ENCODE data around the gene CHL1. TPM values are rescaled to one million over a fixed set of nuclear protein-coding genes. Genes with fewer than 3 reads are reported as not detected.

Gene CHL1
- total RNA-seq, 3 donors from 2014 or later: 0.25 TPM; not detected in 2

DNA sequence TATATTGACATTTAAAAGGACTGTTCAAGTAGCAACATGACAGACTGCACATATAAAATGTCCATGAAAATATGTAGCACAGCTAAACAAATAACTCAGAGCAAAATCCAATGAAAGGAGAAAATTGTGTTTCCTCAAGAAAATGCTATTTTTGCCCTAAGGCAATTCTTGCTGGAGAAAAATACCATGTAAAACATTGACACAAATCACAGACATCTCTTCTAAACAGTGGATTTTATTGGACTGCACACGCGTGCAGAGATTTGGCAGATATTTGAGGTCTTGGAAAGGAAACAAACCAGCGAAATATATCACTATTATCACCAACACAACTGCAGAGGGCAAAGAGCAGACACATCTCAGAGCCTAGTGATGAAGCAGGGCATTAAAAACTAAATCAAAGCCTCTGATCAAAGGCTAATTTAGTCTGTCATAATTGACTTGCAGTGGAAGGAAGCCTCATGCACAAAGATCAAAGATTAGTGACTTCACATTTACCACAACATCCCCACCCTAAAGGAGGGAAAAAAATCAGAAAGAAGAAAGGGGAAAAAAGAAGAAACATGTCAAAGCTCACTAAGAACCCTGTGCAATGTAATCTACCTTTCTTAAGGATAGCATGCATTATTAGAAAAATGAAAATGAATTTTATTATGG, 52.4 kb downstream of the CHL1 start:
- H3K36me3 Mint-ChIP-seq (ENCODE audit: insufficient read depth): no peaks in the 10 kb centered on the region
- no peaks in the 10 kb centered on the region for H3K4me1 Mint-ChIP-seq (ENCODE audit: low read depth)
- DNase-seq (no peak), ATAC-seq (no peak)
- H3K9me3 Mint-ChIP-seq: peaks cover 1% of the 10 kb centered on the region
- no peak overlapping the region for H3K4me3 Mint-ChIP-seq
- H3K27me3 Mint-ChIP-seq (ENCODE audit: low read depth): no peaks in the 10 kb centered on the region

DNA sequence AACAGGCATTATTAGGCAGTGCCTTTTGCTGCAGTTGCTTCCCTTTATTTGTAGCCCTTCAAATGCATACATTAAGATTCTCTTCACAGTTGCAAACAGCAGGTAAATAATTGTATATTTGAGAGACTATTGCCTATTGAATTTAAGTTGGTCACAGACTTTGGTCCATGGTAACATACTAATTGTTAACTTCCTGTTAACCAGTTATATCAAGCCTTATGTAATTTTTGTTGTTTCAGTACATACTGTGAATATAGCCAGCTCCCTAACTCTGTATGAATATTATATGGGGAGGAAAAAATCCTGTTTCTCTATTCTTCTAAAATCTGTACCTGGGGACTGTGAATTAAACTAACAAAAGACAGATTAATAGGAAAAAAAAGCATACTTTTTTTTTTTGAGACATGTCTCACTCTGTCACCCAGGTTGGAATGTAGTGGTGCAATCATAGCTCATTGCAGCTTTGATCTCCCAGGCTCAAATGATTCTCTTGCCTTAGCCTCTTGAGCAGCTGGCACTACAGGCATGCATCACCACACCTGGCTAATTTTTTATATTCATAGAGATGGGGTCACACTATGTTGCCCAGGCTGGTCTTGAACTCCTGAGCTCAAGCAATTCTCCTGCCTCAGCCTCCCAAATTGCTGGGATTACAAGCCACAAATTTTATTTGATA, 53.2 kb downstream of the CHL1 start:
- H3K9me3 Mint-ChIP-seq: no peaks in the 10 kb centered on the region
- no peaks in the 10 kb centered on the region for H3K4me1 Mint-ChIP-seq (ENCODE audit: low read depth)
- H3K36me3 Mint-ChIP-seq (ENCODE audit: insufficient read depth): no peaks in the 10 kb centered on the region
- no peak for DNase-seq
- ATAC-seq: no peak
- H3K4me3 Mint-ChIP-seq: no peak overlapping the region
- H3K27me3 Mint-ChIP-seq (ENCODE audit: low read depth): no peaks in the 10 kb centered on the region

DNA sequence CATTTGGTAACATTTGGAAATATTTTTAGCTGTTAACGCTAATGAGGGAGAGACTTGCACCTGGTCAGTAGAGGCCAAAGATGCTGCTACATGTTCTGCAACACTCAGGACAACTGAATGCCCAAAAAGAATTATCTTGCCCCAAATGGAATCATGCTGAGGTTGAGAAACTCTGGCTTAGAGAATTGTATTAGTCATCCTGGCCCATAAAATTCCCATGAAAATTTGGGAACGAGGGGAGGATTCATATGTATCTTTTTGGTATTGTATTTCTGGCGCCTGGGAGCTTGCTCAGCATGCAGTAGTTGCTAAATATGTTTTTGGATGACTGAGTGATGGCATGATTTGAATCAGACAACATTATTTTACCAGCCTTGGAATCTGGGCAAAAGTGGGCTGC, 59.9 kb downstream of the CHL1 start:
- ATAC-seq (no peak), DNase-seq (no peak)
- no peaks in the 10 kb centered on the region for H3K36me3 Mint-ChIP-seq (ENCODE audit: insufficient read depth)
- H3K9me3 Mint-ChIP-seq: peaks cover 3% of the 10 kb centered on the region
- H3K27me3 Mint-ChIP-seq (ENCODE audit: low read depth): no peaks in the 10 kb centered on the region
- H3K4me3 Mint-ChIP-seq: no peak overlapping the region
- no peaks in the 10 kb centered on the region for H3K4me1 Mint-ChIP-seq (ENCODE audit: low read depth)

DNA sequence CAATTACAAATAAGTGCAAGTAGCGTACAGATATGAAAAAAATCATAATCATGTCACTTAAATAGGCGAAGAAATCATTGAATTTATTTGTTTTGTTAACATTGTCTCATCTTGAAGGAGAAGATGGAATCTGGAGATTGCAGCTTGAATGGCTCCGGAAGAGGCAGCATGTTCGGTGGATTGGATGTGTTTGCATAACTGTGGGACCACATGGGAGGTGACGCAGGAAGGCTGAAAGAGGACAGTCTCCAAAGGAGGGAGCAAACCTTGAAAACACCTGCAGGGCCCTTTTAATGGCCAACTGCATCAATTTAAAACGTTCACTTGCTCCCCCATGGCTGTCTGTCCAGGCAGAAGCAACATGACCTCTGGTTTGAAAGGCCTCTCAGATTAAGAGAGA, 61.3 kb downstream of the CHL1 start:
- H3K36me3 Mint-ChIP-seq (ENCODE audit: insufficient read depth): no peaks in the 10 kb centered on the region

DNA sequence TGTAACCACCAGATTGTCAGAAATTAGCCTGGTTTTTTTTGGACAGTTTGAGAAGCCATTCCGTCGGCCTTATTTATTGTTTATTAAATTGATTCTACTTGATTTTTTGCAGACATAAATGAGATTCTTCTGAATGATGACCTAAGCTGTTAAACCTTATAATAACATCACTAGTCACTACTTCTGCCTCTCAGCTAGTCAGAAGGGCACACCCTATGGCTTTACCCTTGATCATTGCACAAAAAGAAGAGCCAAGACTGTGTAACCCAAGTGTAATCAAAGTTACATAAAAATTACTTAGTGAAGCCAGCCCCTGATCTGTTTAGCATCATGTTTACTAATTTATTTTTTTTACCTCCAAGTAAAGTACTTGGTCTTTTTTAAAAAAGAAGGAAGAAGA, 64.3 kb downstream of the CHL1 start:
- H3K36me3 Mint-ChIP-seq (ENCODE audit: insufficient read depth): no peaks in the 10 kb centered on the region
- ATAC-seq (no peak), DNase-seq (no peak)
- H3K4me3 Mint-ChIP-seq: no peak overlapping the region
- H3K27me3 Mint-ChIP-seq (ENCODE audit: low read depth): peaks cover 3% of the 10 kb centered on the region
- H3K9me3 Mint-ChIP-seq: peaks cover 3% of the 10 kb centered on the region
- no peaks in the 10 kb centered on the region for H3K4me1 Mint-ChIP-seq (ENCODE audit: low read depth)

More for the DNA sequence above, 61.3 kb downstream of the CHL1 start:
- ATAC-seq (no peak), DNase-seq (no peak)
- peaks cover 3% of the 10 kb centered on the region for H3K9me3 Mint-ChIP-seq
- H3K27me3 Mint-ChIP-seq (ENCODE audit: low read depth): no peaks in the 10 kb centered on the region
- no peaks in the 10 kb centered on the region for H3K4me1 Mint-ChIP-seq (ENCODE audit: low read depth)
- H3K4me3 Mint-ChIP-seq: no peak overlapping the region

DNA sequence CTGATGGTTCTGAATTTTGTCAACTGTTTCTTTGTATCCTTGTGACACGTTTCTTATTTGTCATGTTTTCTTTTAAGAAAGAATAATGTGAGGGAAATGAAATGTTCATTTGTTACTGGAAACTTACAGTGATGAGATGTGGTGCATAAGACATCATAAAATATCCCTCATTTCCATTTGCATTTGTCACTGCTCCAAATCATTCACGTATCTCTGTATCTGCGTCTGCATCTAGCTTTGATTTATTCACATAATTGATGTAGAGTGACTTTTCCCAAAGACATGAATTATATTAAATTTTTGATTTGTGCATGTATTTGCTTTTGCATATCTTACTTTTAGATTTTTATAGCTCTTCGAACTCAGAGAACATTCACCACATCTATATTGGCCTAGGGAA, 66.8 kb downstream of the CHL1 start:
- Mint-ChIP-seq H3K4me1 (ENCODE audit: low read depth) (no peaks in the 10 kb centered on the region), H3K4me3 (no peak overlapping the region), H3K36me3 (ENCODE audit: insufficient read depth) (no peaks in the 10 kb centered on the region), H3K9me3 (no peaks in the 10 kb centered on the region), H3K27me3 (ENCODE audit: low read depth) (peaks cover 3% of the 10 kb centered on the region)
- DNase-seq (no peak), ATAC-seq (no peak)

DNA sequence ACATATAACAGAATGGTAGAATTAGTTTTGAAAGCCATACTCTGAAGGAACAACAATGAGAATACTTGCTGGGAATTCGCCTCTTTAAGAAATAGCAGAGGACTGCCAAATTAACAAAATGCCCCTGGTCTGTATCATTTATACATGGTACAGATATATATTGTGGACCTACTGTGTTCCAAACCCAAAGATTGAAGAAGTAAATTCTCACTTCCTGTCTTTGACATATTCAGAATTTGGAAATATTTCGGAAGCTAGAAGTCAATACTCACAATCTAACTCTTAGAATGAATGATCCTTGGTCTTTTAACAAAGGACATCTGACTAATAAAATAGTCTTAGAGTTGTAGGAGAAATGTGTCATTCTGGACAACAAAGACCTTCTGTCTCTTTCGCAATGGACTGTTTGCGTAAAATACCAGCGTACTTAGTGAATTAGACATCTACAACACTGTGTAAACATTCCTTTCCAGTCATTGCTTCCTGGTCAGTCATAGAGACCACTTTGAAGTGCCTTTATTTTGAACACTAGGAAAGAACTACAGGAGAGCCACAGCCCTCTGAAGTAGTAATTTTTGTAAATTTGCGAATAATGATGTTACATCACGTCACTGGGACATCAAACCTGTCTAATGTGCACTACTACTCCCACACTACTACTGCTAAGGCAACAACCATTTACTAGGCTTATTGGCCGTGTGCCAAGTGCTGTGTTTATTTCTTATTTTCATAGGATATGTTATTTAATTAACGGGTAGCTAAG, 68.0 kb downstream of the CHL1 start:
- no peaks in the 10 kb centered on the region for H3K36me3 Mint-ChIP-seq (ENCODE audit: insufficient read depth)
- no peaks in the 10 kb centered on the region for H3K4me1 Mint-ChIP-seq (ENCODE audit: low read depth)
- ATAC-seq (no peak), DNase-seq (no peak)
- H3K27me3 Mint-ChIP-seq (ENCODE audit: low read depth): peaks cover 3% of the 10 kb centered on the region
- no peaks in the 10 kb centered on the region for H3K9me3 Mint-ChIP-seq
- no peak overlapping the region for H3K4me3 Mint-ChIP-seq

DNA sequence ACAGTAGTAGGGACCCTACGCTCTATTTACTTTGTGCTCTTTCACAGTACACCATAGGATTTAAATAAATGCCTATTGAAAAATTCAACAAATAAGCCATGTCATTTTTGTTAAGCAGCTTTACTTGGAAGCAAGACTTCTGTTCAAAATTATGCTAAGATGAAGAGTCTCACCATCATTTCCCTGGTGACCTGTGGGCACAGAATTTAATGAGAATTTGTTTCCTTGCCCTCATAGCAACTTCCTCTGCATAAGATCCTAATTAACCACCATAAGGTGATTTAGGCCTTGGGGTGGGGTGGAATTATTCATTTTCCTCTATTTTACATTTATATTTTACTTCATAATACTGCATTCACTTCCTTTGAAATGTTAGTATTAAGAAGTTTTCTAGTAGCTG, 70.5 kb downstream of the CHL1 start:
- no peak for ATAC-seq
- H3K27me3 Mint-ChIP-seq (ENCODE audit: low read depth): peaks cover 3% of the 10 kb centered on the region
- DNase-seq: no peak
- H3K4me3 Mint-ChIP-seq: no peak overlapping the region
- H3K4me1 Mint-ChIP-seq (ENCODE audit: low read depth): peaks cover 5% of the 10 kb centered on the region
- H3K9me3 Mint-ChIP-seq: no peaks in the 10 kb centered on the region
- no peaks in the 10 kb centered on the region for H3K36me3 Mint-ChIP-seq (ENCODE audit: insufficient read depth)

DNA sequence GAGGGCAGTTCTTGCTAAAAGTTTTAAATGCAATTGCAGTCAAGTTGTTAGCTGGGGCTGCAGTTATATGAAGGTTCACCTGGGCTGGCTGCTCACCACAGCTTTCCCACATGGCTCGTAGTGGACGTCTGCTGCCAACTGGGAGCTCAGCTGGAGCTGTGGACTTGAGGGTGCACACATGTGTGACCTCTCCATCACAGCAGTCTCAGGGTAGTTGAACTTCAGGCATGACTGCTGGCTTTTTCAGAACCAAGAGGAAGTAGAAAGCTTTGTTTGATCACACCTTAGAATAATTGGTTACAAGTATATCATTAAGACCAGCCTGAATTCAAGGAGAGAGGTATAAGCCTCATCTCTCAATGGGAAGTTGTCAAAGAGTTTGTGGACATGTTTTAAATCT, 74.1 kb downstream of the CHL1 start:
- Mint-ChIP-seq H3K9me3 (peaks cover 11% of the 10 kb centered on the region), H3K36me3 (ENCODE audit: insufficient read depth) (no peaks in the 10 kb centered on the region), H3K4me3 (no peak overlapping the region), H3K27me3 (ENCODE audit: low read depth) (no peaks in the 10 kb centered on the region), H3K4me1 (ENCODE audit: low read depth) (peaks cover 5% of the 10 kb centered on the region)
- ATAC-seq: no peak
- DNase-seq: no peak

DNA sequence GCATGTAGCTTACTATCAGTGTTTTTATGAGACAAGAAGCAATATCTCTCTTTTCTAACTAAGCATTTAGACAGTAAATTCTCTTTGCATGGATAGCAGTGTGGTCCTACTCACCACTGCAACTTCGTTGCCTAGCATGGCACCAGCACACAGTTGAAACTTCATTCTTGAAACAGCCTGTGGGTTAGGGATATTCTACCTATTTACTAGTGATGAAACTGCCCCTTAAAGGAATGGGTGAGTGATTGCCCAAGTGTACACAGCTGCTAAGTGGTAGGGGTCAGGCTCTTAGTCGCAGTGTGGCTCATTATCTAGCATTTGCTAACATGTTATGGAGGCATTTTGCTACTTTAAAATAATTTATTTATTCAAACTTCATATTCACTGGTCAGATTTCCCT, 78.4 kb downstream of the CHL1 start:
- H3K9me3 Mint-ChIP-seq: peaks cover 11% of the 10 kb centered on the region
- H3K27me3 Mint-ChIP-seq (ENCODE audit: low read depth): no peaks in the 10 kb centered on the region
- ATAC-seq: no peak
- H3K4me3 Mint-ChIP-seq: no peak overlapping the region
- DNase-seq: no peak
- peaks cover 6% of the 10 kb centered on the region for H3K4me1 Mint-ChIP-seq (ENCODE audit: low read depth)
- H3K36me3 Mint-ChIP-seq (ENCODE audit: insufficient read depth): no peaks in the 10 kb centered on the region

DNA sequence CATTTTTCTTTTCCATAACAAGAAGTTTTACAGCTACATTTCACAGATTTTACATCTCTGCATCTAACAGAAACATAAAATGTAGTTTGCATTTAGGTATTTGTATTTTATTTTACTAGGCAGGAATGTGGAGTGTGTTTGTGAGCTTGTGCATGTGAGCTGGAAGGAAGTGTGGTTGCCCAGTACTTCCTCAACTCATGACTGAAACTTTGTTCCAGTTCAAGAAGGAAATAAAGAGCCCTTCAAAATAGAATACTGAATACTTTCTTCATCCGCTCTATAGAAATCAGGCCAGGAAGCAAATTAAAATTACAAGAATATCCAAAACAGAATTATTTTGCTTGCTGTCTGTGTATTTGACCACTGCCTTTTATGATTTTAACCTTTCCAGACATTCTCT, 81.3 kb downstream of the CHL1 start:
- Mint-ChIP-seq H3K36me3 (ENCODE audit: insufficient read depth) (no peaks in the 10 kb centered on the region), H3K4me3 (no peak overlapping the region), H3K27me3 (ENCODE audit: low read depth) (no peaks in the 10 kb centered on the region), H3K4me1 (ENCODE audit: low read depth) (peaks cover 1% of the 10 kb centered on the region), H3K9me3 (peaks cover 10% of the 10 kb centered on the region)
- ATAC-seq: no peak
- DNase-seq: no peak

DNA sequence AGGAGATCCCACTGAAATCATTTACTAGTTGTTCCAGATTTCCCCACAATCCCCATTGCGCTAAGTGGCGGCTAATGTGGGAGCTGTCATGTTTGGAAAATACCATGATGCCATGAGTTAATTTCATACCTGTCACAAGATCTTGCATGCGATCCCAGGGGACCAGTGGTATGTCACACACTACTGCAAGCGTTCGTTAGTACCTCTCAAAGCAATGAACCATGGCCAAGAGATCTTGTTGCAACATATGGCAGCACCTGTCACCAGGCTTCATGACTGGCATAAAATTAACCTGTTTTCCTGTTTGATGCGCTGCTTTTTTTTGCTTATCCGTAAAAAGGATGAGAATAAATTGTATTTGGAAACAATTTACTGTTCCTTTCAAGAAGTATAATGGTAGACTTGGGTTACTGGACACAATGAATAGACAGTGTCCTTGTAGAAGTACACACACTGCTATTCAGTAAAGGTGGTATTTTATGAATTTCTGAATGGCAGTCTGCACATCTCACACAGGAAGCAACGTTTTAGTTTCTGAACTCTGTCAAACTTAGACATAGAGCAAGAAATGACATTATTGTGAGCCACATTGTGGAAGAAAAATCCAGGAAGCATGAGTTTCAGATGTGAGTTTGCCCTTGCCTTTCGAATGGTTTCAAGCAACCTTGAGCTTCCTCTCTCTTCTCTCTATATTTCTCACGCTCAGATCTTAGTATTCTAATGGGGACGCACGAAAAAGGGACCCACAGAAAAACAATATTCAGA, 81.9 kb downstream of the CHL1 start:
- ATAC-seq: no peak
- no peaks in the 10 kb centered on the region for H3K36me3 Mint-ChIP-seq (ENCODE audit: insufficient read depth)
- H3K4me3 Mint-ChIP-seq: no peak overlapping the region
- DNase-seq: no peak
- H3K27me3 Mint-ChIP-seq (ENCODE audit: low read depth): no peaks in the 10 kb centered on the region
- peaks cover 10% of the 10 kb centered on the region for H3K9me3 Mint-ChIP-seq
- H3K4me1 Mint-ChIP-seq (ENCODE audit: low read depth): peaks cover 1% of the 10 kb centered on the region

DNA sequence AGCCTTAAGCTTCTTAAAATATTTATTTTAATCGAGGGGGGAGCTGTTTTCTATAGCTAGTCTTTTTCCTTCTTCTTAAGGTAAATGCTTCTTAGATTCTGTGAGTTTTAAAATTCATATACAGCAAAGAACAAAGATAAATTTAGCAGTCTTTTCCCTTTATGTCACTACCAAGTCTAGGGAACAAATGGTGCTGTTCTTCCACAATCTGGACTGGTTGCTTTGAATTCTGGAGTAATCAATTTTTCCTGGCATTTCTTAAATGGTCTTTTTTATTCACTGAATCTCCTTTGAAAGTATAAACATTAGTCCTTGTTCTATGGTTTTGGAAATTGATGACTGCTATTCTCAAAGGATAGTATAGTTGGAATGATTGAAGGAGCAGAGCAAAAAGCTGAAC, 82.8 kb downstream of the CHL1 start:
- Mint-ChIP-seq H3K36me3 (ENCODE audit: insufficient read depth) (no peaks in the 10 kb centered on the region), H3K27me3 (ENCODE audit: low read depth) (no peaks in the 10 kb centered on the region), H3K4me1 (ENCODE audit: low read depth) (peaks cover 1% of the 10 kb centered on the region), H3K9me3 (peaks cover 6% of the 10 kb centered on the region), H3K4me3 (no peak overlapping the region)
- ATAC-seq (no peak), DNase-seq (no peak)

DNA sequence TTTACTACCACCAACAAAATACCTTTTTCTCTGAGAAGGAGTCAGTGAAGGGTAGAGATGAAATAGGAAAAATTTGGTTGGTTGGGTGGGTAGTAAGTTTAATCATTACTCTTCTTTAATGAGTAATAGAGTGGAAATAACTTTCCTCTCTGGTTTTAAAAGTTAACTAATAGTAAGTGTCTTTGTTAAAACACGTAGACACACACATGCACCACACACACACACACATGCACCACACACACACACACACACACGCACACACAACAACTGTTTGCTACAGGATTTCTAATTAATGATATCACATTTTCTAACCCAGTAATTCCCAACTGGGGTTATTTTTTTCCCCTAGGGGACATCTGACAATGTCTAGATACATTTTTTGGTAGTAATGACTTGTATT, 84.1 kb downstream of the CHL1 start:
- Mint-ChIP-seq H3K9me3 (peaks cover 7% of the 10 kb centered on the region), H3K4me1 (ENCODE audit: low read depth) (peaks cover 1% of the 10 kb centered on the region), H3K36me3 (ENCODE audit: insufficient read depth) (no peaks in the 10 kb centered on the region), H3K4me3 (no peak overlapping the region), H3K27me3 (ENCODE audit: low read depth) (no peaks in the 10 kb centered on the region)
- DNase-seq: no peak
- no peak for ATAC-seq
